GM12865 (cell line): ENCODE results near the gene TTC28.
"Not testable (repeated sequence)": the region's sequence is repeated elsewhere in the genome, so short reads cannot be mapped to it uniquely, and the experiment has no call there.

Source experiments
- DNase-seq: peaks from one replicate; pipeline ENCODE4 v3.0.0; 2010; ENCODE audit warnings: low read depth
- H3K4me3 ChIP-seq: 2 replicates; pipeline ENCODE4 v1.5.1; 2011; ENCODE audit warnings: mild to moderate bottlenecking, low read depth, low read length, control low read depth
- CTCF ChIP-seq: IDR thresholded peaks from 2 replicates; pipeline ENCODE4 v1.5.1; 2011; ENCODE audit warnings: low read length, control low read depth, low read depth, inconsistent platforms; ENCODE audit not compliant: insufficient read depth; ENCODE audit errors: missing control alignments

TTC28 gene

DNA sequence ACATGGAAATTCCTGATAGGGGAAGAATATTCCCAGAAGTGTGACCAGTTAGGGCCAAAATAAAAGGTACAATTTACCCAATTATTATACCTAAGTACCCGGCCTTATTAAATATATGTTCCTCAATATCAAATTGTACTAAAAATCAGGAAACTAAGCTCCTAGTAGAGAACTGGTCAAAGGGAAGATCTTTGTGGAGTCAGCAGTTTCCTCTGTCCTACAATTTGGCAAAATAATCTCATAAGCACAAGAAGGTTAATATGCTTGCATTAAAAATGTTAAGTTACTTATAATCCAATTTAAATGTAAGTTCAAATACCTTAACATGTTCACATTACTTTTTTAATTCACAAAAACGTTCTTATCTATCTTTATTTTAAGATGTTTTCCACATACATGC is 10.3 kb downstream of the TTC28 start:
- TF ChIP-seq CTCF = no peak
- no peak for DNase-seq
- no peak overlapping the region for H3K4me3 ChIP-seq

GRCh38 chr22:28663569-28663942 is 16.1 kb downstream of the TTC28 start:
- not testable (repeated sequence) for DNase-seq, H3K4me3 ChIP-seq

GRCh38 chr22:28658448-28658847 is 21.2 kb downstream of the TTC28 start:
- no peak overlapping the region for H3K4me3 ChIP-seq
- no peak for TF ChIP-seq CTCF
- DNase-seq = no peak

- TF ChIP-seq CTCF = no peak
- H3K4me3 ChIP-seq = no peak overlapping the region
- DNase-seq = no peak
These were observed 23.5 kb downstream of the TTC28 start for GRCh38 chr22:28656181-28656580.

DNA sequence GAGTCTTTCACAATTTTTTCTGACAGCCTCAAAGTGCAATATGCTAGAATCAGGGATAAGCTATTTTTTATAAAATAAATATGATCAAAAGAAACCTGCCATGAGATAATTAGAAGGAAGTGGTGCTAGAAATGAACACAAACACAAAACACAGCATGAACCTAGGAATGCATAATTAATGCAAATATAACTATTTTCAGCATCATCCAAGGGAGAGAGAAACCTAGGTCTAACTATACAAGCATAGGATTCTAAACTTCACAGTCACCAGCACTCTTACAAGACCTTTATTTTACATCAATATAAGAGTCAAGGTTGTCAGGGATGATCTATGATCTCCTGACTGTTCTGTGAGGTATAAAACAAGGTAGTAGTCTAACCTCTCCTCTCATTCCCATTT is 29.2 kb downstream of the TTC28 start:
- no peak for TF ChIP-seq CTCF
- no peak overlapping the region for H3K4me3 ChIP-seq
- DNase-seq = no peak

DNA sequence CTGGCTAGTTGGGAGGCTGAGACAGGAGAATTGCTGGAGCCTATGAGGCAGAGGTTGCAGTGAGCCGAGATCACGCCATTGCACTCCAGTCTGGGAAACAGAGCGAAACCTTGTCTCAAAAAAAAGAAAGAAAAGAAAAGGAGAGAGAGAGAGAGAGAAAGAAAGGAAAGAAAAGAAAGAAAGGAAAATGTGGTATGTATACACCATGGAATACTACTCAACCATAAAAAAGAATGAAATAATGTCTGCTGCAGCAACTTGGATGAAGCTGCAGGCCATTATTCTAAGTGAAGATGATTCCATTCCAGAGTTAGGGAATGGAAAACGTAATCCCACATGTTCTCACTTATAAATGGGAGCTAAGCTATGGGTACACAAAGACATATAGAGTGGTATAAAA is 30.8 kb downstream of the TTC28 start:
- no peak for DNase-seq
- TF ChIP-seq CTCF = no peak
- H3K4me3 ChIP-seq = no peak overlapping the region

DNA sequence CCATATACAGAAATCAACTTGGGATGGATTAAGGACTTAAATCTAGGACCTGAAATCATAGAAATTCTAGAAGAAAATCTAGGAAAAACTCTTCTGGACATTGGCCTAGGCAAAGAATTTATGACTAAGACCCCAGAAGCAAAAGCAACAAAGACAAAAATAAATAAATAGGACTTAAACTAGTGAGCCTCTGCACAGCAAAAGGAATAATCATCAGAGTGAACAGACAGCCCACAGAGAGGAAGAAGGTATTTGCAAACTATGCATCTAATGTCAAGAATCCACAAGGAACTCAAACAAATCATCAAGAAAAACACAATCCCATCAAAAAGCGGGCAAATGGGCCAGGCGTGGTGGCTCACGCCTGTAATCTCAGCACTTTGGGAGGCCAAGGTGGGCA is 32.4 kb downstream of the TTC28 start:
- DNase-seq = no peak
- no peak overlapping the region for H3K4me3 ChIP-seq
- no peak for TF ChIP-seq CTCF

DNA sequence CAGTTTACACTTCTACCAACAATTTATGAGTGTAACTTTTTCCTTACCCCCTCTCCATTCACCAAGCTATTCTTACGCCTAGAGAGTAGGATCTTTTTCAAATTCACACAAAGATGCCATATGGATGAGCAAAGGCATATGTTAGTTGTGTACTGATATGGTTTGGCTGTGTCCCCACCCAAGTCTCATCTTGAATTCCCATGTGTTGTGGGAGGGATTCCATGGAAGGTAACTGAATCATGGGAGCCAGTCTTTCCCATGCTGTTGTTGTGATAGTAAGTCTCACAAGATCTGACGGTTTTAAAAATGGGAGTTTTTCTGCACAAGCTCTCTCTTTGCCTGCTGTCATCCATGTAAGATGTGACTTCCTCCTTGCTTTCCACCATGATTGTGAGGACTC is 40.3 kb downstream of the TTC28 start:
- H3K4me3 ChIP-seq = no peak overlapping the region
- no peak for TF ChIP-seq CTCF
- no peak for DNase-seq
